Measurements from ENCODE around the gene LTBP1. TPM values are rescaled to one million over a fixed set of nuclear protein-coding genes. Genes with fewer than 3 reads are reported as not detected.

Gene LTBP1
- total RNA-seq, 1 experiment from 2014 or later = 12.5 TPM

DNA sequence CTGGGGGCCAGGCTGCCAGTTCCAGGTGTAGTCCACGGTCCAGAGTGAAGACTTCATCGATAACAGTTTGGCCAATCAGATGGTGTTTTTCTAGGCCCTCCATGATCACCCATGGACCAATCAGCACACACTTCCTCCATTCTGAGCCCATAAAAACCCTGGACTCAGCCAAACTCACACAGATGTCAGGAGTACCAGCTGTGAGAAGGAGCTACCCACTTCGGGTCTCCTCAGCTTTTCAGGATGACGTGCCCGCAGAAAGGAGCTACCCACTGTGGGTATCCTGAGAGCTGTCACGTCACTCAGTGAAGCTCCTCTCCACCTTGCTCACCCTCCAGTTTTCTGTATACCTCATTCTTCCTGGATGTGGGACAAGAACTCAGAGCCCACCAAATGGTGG is 319.7 kb downstream of the LTBP1 start:
- peaks cover 3% of the 10 kb centered on the region for H3K9me3 ChIP-seq (ENCODE audit: control insufficient read depth, insufficient read depth, low read depth, low read length)
- CTCF ChIA-PET = no interaction called here
- no peaks in the 10 kb centered on the region for H3K36me3 ChIP-seq (ENCODE audit: control insufficient read depth, insufficient read depth, low read length)
- TF ChIP-seq, protein P1, sequence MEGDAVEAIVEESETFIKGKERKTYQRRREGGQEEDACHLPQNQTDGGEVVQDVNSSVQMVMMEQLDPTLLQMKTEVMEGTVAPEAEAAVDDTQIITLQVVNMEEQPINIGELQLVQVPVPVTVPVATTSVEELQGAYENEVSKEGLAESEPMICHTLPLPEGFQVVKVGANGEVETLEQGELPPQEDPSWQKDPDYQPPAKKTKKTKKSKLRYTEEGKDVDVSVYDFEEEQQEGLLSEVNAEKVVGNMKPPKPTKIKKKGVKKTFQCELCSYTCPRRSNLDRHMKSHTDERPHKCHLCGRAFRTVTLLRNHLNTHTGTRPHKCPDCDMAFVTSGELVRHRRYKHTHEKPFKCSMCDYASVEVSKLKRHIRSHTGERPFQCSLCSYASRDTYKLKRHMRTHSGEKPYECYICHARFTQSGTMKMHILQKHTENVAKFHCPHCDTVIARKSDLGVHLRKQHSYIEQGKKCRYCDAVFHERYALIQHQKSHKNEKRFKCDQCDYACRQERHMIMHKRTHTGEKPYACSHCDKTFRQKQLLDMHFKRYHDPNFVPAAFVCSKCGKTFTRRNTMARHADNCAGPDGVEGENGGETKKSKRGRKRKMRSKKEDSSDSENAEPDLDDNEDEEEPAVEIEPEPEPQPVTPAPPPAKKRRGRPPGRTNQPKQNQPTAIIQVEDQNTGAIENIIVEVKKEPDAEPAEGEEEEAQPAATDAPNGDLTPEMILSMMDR (IDR thresholded peaks at IDR 0.05) = no peak
- no peak for TF ChIP-seq POLR2AphosphoS5 (IDR thresholded peaks at IDR 0.05; ENCODE audit: low read depth, low read length)
- TF ChIP-seq TCF7L2 (IDR thresholded peaks at IDR 0.05; ENCODE audit: low read depth, low read length) = no peak
- no peak for TF ChIP-seq SIN3A (IDR thresholded peaks at IDR 0.05; ENCODE audit: borderline replicate concordance, insufficient read depth, low read depth, low read length)
- TF ChIP-seq, protein P2, sequence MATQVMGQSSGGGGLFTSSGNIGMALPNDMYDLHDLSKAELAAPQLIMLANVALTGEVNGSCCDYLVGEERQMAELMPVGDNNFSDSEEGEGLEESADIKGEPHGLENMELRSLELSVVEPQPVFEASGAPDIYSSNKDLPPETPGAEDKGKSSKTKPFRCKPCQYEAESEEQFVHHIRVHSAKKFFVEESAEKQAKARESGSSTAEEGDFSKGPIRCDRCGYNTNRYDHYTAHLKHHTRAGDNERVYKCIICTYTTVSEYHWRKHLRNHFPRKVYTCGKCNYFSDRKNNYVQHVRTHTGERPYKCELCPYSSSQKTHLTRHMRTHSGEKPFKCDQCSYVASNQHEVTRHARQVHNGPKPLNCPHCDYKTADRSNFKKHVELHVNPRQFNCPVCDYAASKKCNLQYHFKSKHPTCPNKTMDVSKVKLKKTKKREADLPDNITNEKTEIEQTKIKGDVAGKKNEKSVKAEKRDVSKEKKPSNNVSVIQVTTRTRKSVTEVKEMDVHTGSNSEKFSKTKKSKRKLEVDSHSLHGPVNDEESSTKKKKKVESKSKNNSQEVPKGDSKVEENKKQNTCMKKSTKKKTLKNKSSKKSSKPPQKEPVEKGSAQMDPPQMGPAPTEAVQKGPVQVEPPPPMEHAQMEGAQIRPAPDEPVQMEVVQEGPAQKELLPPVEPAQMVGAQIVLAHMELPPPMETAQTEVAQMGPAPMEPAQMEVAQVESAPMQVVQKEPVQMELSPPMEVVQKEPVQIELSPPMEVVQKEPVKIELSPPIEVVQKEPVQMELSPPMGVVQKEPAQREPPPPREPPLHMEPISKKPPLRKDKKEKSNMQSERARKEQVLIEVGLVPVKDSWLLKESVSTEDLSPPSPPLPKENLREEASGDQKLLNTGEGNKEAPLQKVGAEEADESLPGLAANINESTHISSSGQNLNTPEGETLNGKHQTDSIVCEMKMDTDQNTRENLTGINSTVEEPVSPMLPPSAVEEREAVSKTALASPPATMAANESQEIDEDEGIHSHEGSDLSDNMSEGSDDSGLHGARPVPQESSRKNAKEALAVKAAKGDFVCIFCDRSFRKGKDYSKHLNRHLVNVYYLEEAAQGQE (IDR thresholded peaks at IDR 0.05; ENCODE audit: insufficient read depth in 1 of 2, low read depth in 2 of 2, low read length in 1 of 2) = no peak
- in situ Hi-C loops (cut with HindIII; ENCODE audit: low pct_unique_long_range_greater_than_20kb, low sequenced_read_pairs) (no loop called here), intact Hi-C loops (cut with micrococcal nuclease; ENCODE audit: unreplicated experiment) (no loop called here)
- no peaks in the 10 kb centered on the region for H3K4me1 ChIP-seq (ENCODE audit: control insufficient read depth, insufficient read depth, low read length)
- no peak overlapping the region for H3K27ac ChIP-seq (ENCODE audit: low read length)
- DNase-seq (ENCODE audit: low read depth, low spot score) = no peak
- no peak for ATAC-seq
- no peak overlapping the region for H3K4me3 ChIP-seq (ENCODE audit: low read depth in 2 of 2, low read length in 2 of 2)
- BruUV-seq (replicated peaks) = no TSS peak
- POLR2A ChIA-PET = no interaction called here
- H3K27me3 ChIP-seq (ENCODE audit: control insufficient read depth, insufficient read depth, low read length) = no peaks in the 10 kb centered on the region

- ATAC-seq (no peak), DNase-seq (ENCODE audit: low read depth, low spot score) (no peak)
- CTCF ChIA-PET = no interaction called here
- intact Hi-C loops (cut with micrococcal nuclease; ENCODE audit: unreplicated experiment) (no loop called here), in situ Hi-C loops (cut with HindIII; ENCODE audit: low pct_unique_long_range_greater_than_20kb, low sequenced_read_pairs) (no loop called here)
- Histone ChIP-seq H3K36me3 (ENCODE audit: control insufficient read depth, insufficient read depth, low read length) (no peaks in the 10 kb centered on the region), H3K9me3 (ENCODE audit: control insufficient read depth, insufficient read depth, low read depth, low read length) (peaks cover 3% of the 10 kb centered on the region), H3K4me3 (ENCODE audit: low read depth in 2 of 2, low read length in 2 of 2) (no peak overlapping the region), H3K4me1 (ENCODE audit: control insufficient read depth, insufficient read depth, low read length) (no peaks in the 10 kb centered on the region), H3K27me3 (ENCODE audit: control insufficient read depth, insufficient read depth, low read length) (no peaks in the 10 kb centered on the region), H3K27ac (ENCODE audit: low read length) (no peak overlapping the region)
- no TSS peak for BruUV-seq (replicated peaks)
- POLR2A ChIA-PET = no interaction called here
- TF ChIP-seq, protein P2 (IDR thresholded peaks at IDR 0.05; ENCODE audit: insufficient read depth in 1 of 2, low read depth in 2 of 2, low read length in 1 of 2) = no peak
- TF ChIP-seq SIN3A (IDR thresholded peaks at IDR 0.05; ENCODE audit: borderline replicate concordance, insufficient read depth, low read depth, low read length) = no peak
- TF ChIP-seq, protein P1 (IDR thresholded peaks at IDR 0.05) = no peak
- no peak for TF ChIP-seq TCF7L2 (IDR thresholded peaks at IDR 0.05; ENCODE audit: low read depth, low read length)
- no peak for TF ChIP-seq POLR2AphosphoS5 (IDR thresholded peaks at IDR 0.05; ENCODE audit: low read depth, low read length)
Observed at GRCh38 chr2:33267043-33267442, 320.3 kb downstream of the LTBP1 start.

Measured in Panc1 (cell line).